Smooth muscle cell (in vitro differentiated cells): ENCODE results near the gene ABHD12. TPM values are rescaled to one million over a fixed set of nuclear protein-coding genes. Genes with fewer than 3 reads are reported as not detected.

Experiments
- DNase-seq: peaks from one replicate; lab custom pipeline; 2025; ENCODE audit not compliant: unreplicated experiment; lab: John Stamatoyannopoulos, UW
- H2AFZ ChIP-seq: fragments of 200-600 bp; sonication (generic); 2 replicates; pipeline ENCODE4 v1.6.0; 2016; ENCODE audit warnings: antibody characterized with exemption, low read depth, mild to moderate bottlenecking
- H3F3A ChIP-seq: fragments of 200-600 bp; sonication (generic); 2 replicates; pipeline ENCODE4 v1.6.0; 2017; ENCODE audit warnings: antibody characterized with exemption, low read depth
- H3K27ac ChIP-seq: fragments of 200-600 bp; sonication (generic); 2 replicates; pipeline ENCODE4 v1.5.1; 2016; ENCODE audit warnings: low read depth, mild to moderate bottlenecking
- H3K27me3 ChIP-seq: fragments of 200-600 bp; sonication (generic); 2 replicates; pipeline ENCODE4 v1.6.1; 2016; ENCODE audit warnings: low read depth, mild to moderate bottlenecking
- H3K36me3 ChIP-seq: fragments of 200-600 bp; sonication (generic); 2 replicates; pipeline ENCODE4 v1.5.1; 2016; ENCODE audit warnings: low read depth
- H3K4me1 ChIP-seq: fragments of 200-600 bp; sonication (generic); 2 replicates; pipeline ENCODE4 v1.5.1; 2016; ENCODE audit warnings: low read depth
- H3K4me2 ChIP-seq: fragments of 200-600 bp; sonication (generic); 2 replicates; pipeline ENCODE4 v1.6.0; 2016; ENCODE audit warnings: mild to moderate bottlenecking
- H3K4me3 ChIP-seq: fragments of 200-600 bp; sonication (generic); 2 replicates; pipeline ENCODE4 v1.5.1; 2016; ENCODE audit warnings: mild to moderate bottlenecking
- H3K79me2 ChIP-seq: fragments of 200-600 bp; sonication (generic); 2 replicates; pipeline ENCODE4 v1.6.0; 2016; ENCODE audit warnings: low read depth, mild to moderate bottlenecking
- H3K9ac ChIP-seq: fragments of 200-600 bp; sonication (generic); 2 replicates; pipeline ENCODE4 v1.6.0; 2016; ENCODE audit warnings: low read depth
- H3K9me3 ChIP-seq: fragments of 200-600 bp; sonication (generic); replicated peaks from 2 replicates; pipeline ENCODE4 v1.5.1; 2016; ENCODE audit warnings: low read depth
- H4K20me1 ChIP-seq: fragments of 200-600 bp; sonication (generic); 2 replicates; pipeline ENCODE4 v1.6.0; 2016; ENCODE audit warnings: low read depth
- CTCF ChIP-seq: fragments of 200-600 bp; sonication (generic); IDR thresholded peaks from 2 replicates; pipeline ENCODE4 v1.5.1; 2017; ENCODE audit warnings: borderline replicate concordance, mild to moderate bottlenecking, antibody characterized with exemption; ENCODE audit not compliant: insufficient read depth, poor library complexity, severe bottlenecking
- WGBS: methylation state at CpG from one replicate; pipeline ENCODE4 v1.1.7; 2016; ENCODE audit warnings: low lambda C conversion rate; 5-methylcytosine and 5-hydroxymethylcytosine counted together
- polyA plus RNA-seq: library from polyadenylated mRNA; unstranded; fragments of >200 nt; fragmentation: Nextera tagmentation; extraction: Ambion mirVana; gene quantifications from 2 replicates; pipeline ENCODE4 v1.2.1, GENCODE V29; 2016
- total RNA-seq: library from RNA; depleted of rRNA; stranded (reverse); fragments of >200 nt; gene quantifications from 2 replicates; pipeline ENCODE4 v1.2.3, GENCODE V29; 2014

The ABHD12 gene
- total and polyA plus RNA-seq, 2 experiments from 2014 or later, result 18.5 to 41.8 TPM

GRCh38 chr20:25277941-25278521, 112.6 kb downstream of the ABHD12 start:
- no peaks in the 10 kb centered on the region for H4K20me1 ChIP-seq
- H3K27ac ChIP-seq, result no peak overlapping the region
- no peak overlapping the region for H2AFZ ChIP-seq
- H3K79me2 ChIP-seq, result no peaks in the 10 kb centered on the region
- no peak for TF ChIP-seq CTCF
- no peaks in the 10 kb centered on the region for H3K36me3 ChIP-seq
- no peaks in the 10 kb centered on the region for H3K9me3 ChIP-seq
- no peaks in the 10 kb centered on the region for H3F3A ChIP-seq
- no peak overlapping the region for H3K9ac ChIP-seq
- no peaks in the 10 kb centered on the region for H3K27me3 ChIP-seq
- 97% methylated on average over 19 of the region's 19 CpGs for WGBS
- no peak for DNase-seq
- H3K4me3 ChIP-seq, result no peak overlapping the region
- no peak overlapping the region for H3K4me2 ChIP-seq
- no peaks in the 10 kb centered on the region for H3K4me1 ChIP-seq

- Histone ChIP-seq H3K9me3 (no peaks in the 10 kb centered on the region), H3K36me3 (no peaks in the 10 kb centered on the region), H3F3A (no peaks in the 10 kb centered on the region), H3K27ac (no peak overlapping the region), H3K9ac (no peak overlapping the region), H3K4me1 (no peaks in the 10 kb centered on the region), H2AFZ (no peak overlapping the region), H3K4me2 (no peak overlapping the region), H3K4me3 (no peak overlapping the region), H3K27me3 (no peaks in the 10 kb centered on the region), H4K20me1 (peaks cover 3% of the 10 kb centered on the region), H3K79me2 (no peaks in the 10 kb centered on the region)
- no peak for DNase-seq
- 97% methylated on average over 24 of the region's 24 CpGs for WGBS
- no peak for TF ChIP-seq CTCF
These were observed 113.4 kb downstream of the ABHD12 start for GRCh38 chr20:25277051-25277801.

DNA sequence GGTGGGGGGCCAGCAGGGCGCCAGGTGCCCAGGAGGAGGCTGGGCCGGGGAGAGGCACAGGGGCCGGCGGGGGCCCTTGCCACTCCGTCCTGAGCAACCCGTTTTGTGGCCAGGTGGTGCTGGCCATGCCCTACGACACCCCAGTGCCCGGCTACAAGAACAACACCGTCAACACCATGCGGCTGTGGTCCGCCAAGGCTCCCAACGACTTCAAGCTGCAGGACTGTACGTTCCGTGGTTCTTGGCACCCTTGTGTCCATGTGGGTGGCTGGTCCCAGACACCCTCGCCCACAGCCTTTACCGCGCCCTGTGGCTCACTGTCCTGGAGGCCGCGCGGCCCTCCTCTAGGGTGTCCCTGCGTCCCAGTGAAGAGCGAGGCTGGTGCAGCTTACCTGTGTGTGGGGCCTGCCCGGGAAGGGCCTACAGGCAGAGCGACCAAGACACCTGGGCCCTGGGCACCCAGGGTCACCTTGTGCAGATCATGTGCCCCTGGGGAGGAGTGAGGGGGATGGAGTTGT, 114.0 kb downstream of the ABHD12 start:
- WGBS, result 98% methylated on average over 21 of the region's 24 CpGs

More for the DNA sequence above, 114.0 kb downstream of the ABHD12 start:
- Histone ChIP-seq H3K9me3 (no peaks in the 10 kb centered on the region), H3K36me3 (no peaks in the 10 kb centered on the region), H3K9ac (no peak overlapping the region), H3F3A (no peaks in the 10 kb centered on the region), H3K27me3 (no peaks in the 10 kb centered on the region), H3K4me3 (no peak overlapping the region), H3K27ac (no peak overlapping the region), H4K20me1 (peaks cover 3% of the 10 kb centered on the region), H2AFZ (no peak overlapping the region), H3K79me2 (no peaks in the 10 kb centered on the region), H3K4me1 (no peaks in the 10 kb centered on the region), H3K4me2 (no peak overlapping the region)
- DNase-seq, result no peak
- TF ChIP-seq CTCF, result no peak
